Limb (tissue), 2 donors: ENCODE measurements around the gene MBNL2.

Experiments used
- DNase-seq, 2 donors: peaks; one replicate each; pipeline ENCODE4 v3.0.0-alpha.2; 2016; ENCODE audit errors: extremely low spot score in 2 of 2

Gene MBNL2

DNA sequence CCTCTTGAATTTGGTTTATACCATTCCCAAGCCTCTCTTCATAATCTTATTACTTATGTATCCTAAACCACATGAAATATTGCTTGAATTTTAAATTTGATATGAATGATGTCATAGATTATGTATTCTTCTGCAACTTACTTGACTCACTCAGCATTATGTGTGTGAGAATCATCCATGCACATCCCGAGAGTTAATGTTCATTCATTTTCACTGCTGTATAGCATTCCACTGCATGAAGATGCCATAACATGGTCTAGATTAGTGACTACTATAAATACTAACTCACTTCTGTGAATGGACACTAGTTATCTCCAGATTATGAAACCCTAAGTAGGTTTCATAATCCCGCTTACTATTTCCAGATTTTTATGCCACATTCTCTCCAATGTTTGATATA is 186.8 kb downstream of the MBNL2 start:
- no peak for DNase-seq

DNA sequence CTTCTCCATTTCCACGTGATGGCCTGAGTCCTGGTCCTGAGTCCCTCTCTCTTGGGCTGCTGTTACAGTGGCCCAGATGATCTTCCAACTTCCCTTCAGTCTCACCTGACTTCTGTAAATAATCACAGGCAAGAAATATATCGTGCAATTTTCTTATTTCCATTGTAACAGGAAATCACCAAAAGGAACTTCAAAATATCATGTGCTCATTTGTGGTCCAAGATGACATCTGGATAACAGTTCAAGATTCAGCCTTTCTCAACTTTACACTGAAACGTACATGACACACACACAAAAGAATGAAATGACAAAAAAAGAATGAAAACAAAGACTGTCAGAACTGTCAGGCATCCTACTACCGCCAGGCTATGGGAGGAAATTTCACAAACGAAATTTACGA is 189.9 kb downstream of the MBNL2 start:
- DNase-seq, result no peak

DNA sequence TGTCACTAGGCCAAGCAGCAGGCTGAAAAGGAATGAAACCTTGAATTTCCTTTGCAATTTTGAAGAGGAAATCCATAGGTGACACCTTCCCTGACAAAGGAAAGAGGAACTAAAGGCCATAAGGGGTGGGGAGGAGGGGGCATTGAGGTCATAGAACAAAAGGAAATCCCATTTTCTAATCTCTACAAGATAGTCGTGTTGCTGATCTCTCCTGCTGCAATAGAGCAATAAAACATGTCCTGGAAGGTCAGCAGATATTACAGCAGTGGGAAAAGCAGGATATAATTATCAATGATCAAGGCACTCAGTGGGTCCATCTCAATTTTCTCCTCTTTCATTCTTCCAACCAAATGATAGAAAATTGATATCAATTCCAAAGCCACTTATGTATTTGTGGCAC is 191.6 kb downstream of the MBNL2 start:
- DNase-seq, result no peak

DNA sequence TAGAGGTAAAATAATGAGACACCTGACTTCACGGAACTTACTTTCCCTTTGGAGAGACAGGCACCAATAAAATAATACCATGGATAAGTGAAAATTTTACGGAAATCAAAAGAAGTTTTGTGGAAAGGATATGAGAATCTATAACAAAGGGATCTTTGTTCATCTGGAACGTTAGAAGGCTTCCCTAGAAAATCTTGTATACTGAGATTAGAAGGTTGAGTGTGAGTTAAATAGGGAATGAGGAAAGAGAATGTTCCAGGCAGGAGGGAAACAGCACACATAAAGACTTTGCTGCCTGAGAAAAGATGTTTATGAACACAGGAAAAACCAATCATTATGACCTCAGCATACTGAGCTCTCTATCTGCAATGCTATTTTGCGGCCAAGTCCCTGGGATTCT is 192.3 kb downstream of the MBNL2 start:
- DNase-seq, result no peak

DNA sequence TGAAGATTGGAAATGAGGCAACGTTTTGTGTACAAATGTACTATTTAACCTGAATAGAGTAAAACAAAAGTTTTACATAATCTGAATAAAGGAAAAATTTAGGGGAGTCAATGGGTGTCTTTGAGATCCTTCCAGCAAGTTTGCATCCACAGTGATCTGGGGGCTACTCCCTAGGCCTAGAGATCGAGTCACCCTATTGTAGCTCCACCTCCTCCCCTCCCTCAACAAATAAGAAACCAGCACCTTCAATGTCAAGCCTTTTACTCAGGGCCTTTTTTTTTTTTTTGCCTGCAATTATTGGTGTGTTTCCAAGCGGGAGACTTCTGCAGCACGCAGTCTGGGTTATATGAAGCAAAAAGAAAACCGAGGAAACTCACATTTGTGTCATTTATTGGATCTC is 195.6 kb downstream of the MBNL2 start:
- DNase-seq, result no peak

DNA sequence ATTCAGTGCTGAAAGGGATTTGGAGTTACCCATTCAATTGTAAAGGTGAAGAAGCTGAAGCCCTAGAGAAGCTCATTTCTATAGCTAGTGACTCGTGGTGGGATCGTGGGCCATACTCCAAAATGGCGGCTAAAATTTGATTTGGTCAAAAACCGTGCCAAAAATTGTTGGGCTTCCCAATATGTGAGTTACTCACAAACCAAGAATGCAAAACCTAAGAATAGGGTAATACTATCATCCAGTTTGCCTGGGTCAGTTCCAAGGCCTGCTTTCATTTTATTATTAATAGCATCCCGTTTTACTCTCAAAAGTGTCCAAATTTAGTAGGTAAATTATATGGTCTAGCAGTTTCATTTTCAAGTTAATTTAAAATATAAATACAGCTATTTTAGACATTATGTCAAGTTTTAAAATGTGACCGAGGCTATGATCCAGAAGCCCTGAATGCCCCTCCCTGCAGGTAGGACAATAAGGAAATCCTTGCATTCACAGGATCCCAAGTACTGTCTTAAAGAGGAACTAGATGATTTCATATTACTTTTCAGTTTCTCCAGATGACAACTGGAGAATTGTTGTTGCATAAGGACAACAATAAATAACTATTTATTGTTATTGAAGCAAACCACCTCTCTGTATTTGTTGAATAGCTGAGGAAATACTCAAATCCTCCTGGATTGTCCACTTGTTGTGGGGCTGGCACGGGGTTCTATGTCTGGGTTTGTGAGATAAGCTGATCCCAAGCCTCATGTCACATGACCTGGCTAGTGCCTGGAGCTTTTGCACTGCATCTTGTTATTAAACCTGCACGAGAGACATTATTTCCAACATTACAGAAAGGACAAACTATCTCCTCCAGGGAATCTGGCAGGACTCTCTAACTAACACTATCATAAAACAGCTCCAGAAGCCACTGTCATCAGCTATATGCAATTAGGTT is 200.3 kb downstream of the MBNL2 start:
- DNase-seq, result no peak

DNA sequence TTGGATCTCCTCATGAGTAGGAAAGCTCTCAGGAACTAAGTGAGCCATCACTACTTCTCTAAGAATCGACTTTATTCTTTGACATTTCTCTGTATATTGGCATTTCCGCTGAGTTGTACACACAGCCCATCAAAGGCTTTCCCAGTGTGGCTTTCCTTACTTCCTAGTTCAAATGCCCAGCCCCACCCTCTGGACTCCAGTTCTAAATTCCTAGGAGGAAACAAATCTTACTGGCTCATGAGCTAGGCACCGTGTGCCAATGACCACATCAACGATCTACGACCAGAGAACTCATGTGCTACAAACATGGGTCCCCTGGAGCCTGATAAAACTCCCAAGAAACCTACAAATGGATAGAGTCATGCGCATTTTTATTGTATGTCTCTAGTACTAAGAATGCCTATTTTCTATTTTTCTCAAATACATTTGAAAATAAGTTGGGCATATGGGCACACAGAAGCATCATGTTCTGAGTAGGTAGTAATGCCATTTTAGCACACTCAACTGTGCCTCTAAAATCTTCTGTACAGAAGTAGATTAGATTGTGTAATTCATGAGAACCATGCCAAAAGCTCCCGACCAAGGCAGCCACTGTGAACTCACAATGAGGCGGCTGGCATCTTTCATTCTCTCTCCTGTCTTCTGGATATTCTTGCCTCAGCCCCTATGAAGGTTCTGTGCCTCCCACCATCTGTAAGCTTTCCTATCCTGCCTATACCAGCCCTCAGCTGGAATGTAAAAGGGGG is 201.3 kb downstream of the MBNL2 start:
- DNase-seq, result no peak

DNA sequence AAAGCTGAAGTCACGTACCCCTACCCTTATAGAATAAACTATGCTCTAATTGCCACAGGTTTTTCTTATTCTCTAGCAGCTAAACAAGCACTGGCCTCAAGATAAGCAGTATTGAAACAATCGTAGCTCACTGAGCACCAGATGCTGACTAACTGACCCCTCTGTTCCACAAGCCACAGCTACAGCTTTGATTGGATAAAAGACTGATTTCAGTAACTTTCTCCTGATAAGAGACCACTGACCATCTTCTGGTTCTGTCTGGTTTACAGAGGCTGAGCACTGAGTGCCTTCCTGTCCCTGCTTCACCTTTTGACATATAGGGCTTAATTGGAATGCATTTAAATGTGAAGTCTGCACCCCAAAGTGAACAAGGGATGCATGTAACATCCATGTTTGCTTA is 203.5 kb downstream of the MBNL2 start:
- DNase-seq, result no peak

DNA sequence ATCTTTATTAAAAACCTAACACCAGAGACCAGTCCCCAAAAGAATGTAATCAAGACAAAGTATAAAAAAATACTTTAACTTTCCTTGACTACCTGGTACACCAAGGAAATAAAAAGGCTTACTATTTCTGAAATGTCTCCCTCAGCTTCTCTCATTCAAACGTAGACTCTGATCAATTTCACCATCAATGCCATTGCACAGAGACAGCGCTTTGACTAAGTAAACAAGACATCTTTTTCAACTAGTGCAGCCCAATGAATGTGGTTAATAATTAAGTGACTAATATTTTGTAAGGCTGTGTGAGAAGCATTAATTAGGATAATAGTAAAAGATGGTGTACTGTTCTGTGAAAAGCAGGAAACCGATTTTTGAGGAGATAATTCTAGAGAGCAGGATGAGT is 204.6 kb downstream of the MBNL2 start:
- DNase-seq, result no peak

DNA sequence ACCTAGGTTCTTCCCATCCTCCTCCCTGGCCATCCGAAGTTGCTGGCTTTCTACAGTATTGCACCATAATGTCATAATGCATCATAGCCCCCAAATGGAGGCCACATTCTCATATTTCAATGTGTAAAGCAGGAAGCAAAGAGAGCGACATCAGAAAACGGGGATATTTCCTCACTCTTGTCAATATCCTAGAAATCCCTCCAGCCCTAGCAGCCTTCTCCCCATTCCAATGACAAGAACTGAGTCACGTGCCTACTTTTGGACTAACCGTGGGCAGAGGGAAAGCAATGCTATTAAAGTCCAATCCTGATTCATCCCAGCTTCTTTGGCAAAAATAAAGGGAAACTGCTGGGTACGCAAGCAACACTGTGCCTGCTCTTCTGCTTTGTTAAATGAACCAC is 207.5 kb downstream of the MBNL2 start:
- DNase-seq, result no peak

DNA sequence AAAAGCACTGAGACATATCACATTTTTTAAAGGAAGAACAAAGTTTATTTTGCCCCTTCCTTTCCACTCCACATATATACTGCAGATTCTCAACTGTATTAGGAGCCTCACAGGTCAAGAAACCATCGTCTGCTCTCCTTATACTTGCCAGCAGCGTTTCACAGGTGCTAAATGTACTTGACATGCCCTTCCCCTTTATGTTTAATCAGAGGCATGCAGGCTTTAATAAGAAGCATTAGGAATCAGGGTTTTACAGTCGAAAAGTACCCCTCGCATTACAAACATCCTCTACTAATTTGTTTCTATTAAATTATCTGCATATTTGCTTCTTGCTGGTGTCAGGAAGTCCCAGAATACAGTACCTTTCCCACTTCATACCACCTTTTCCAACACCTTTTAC is 208.2 kb downstream of the MBNL2 start:
- no peak for DNase-seq

DNA sequence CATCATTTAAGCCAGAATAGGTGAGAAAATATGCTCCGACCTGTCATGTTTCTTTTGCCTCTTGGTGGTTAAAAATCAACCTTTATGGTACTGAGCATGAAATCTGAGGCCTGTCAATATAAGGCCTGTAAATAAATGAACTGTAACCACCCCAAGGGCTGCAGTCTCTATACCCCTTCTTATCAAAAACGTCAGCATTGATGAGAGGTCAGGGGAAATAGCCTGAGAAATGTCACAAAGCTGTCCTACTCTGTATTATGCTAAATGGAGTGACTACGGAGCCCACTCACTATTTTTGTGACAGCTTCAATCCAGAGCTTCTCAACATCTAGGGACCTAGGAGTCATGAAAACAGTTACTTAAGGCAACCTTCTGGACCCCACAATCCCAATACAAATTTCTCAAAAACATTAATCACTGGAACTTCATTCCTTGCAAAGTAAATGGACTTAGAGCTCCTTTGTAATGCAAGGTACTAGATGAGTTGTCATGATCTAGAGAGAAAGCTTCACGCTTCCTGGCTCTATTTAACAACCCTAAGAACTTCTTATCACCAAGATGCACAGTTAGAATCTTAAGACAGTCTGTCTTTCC is 209.1 kb downstream of the MBNL2 start:
- DNase-seq, result no peak

DNA sequence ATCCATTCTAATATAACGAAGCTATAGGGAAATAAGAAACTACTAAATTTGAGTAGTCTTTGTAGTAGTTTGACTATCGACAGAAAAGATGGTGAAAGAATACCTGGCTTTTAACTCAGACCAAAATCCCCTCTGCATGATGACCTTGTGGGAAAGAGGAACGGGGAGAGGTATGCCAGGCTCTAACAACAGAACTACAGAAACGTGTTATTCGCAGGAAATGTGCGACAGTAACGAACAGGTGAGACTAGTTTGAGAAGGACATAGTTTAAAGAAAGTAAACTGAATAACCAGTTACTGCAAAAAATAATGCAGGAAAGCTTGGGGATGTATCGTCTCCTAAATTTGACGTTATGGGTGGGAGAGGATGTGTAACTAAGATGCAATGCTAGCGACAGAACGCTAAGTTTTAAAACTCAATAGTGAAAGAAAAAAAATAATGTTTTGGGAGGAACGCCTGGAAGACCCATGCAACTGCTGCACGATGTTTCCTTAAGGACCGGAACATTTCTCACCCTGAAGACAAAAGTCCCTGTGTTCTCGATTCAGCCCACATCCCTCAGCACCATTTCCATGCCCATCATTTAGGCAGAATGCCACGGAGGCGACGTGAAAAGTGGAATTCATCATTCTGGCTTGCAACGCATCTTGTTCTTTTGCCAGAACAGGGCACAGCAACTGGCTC is 210.2 kb downstream of the MBNL2 start:
- no peak for DNase-seq

DNA sequence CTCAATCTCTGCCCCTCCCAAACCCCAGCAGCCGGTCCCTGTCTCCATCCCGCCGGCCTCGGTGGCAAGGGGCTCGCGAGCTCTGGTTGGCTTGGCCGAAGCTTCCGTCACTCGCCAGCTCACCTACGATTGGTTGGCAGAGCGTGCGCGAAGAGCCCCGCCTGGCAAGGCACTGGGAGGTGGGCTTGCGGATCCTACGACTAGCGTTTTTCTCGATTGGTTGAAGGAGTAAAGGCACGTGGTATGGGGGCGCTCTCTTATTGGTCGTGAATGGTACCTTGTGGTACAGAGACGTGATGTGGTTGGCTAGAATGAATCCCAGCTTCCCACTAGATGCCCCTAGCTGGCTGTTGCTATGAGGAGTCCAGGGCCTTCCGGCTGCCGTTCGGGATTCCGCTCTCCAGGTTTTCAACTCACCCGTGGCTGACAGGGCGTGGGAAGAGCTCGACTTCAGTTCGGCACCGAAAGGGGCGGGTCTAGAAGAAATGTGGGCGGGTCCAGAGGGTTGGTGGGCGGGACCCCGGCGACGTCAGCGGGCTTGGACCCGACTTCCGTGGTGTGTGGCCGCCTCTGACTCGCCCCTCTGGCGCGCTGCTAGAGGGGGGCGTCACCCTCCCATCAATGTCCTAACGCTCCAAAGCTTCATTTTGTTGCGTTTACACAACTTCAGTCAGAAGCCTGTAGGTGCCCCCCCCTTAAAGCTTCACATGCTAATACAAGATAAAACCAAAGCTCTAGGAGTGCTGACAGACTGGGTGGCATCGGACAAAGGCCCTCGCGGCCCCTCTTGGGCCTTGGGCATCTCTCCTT is 211.0 kb downstream of the MBNL2 start:
- DNase-seq, result peak; percentile 100

DNA sequence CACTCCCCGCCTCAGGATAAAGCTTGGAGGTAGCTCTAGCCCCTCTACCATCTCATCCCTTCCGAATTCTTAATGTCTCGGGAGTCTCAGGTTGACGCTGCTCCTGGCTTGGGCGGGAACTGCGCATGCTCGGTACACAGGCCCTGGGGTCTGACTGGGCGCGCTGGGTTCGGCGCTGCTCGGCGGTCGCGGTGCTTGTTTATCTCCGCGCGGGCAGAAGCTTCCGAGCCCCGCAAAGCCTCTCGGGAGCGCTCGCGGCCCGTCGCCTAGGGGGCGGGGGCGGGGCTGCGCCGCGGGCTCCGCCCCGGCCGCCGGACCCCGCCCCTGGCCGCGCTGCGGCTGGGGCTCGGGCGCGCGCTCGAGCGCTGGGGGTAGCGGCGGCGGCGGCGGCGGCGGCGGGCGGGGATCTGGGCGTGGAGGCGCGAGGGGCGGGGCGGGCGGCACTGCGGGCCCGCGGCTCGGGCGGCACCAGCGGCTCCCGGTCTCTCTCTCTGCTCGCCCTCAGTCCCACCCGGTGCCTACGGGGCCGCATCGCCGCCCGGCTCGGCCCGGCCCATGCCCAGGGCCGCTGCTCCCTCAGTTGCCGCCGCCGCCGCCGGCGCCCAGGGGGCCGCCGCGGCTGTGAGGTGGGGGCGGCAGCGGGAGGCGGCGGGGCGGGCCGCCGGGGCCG is 211.7 kb downstream of the MBNL2 start, which contains the start of gene RAP2A:
RAP2A (plus strand) TSS at position 443 of the 670 bp plus-strand sequence. CDS start 302 bp downstream, outside the sequence.
- peak; percentile 92 to 93 for DNase-seq

DNA sequence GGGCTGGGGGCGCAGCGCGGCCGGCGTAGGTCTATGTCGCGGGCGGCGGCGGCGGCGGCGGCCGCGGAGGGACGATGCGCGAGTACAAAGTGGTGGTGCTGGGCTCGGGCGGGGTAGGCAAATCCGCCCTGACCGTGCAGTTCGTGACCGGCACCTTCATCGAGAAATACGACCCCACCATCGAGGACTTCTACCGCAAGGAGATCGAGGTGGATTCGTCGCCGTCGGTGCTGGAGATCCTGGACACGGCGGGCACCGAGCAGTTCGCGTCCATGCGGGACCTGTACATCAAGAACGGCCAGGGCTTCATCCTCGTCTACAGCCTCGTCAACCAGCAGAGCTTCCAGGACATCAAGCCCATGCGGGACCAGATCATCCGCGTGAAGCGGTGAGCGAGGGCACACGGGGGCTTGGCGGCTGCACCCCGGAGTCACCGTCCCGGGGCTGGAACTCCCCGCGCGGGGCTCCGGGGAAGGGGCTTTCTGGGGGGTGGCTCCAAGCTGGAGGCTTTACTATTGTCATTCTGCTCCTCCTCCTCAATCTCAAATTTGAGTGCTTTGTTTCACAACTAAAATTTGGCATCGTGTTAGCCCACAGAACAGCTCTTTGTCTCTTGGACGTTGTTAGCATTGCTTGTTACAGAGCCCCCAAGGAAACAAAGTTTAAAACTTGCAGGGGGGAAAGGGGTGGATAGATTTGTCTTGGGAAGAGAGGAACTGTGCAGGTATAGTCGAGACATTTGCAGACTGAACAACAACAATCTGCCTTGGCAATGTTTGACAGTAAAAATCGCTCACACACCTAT is 212.5 kb downstream of the MBNL2 start:
- peak in 1 of 2 donors; percentile 40 for DNase-seq

DNA sequence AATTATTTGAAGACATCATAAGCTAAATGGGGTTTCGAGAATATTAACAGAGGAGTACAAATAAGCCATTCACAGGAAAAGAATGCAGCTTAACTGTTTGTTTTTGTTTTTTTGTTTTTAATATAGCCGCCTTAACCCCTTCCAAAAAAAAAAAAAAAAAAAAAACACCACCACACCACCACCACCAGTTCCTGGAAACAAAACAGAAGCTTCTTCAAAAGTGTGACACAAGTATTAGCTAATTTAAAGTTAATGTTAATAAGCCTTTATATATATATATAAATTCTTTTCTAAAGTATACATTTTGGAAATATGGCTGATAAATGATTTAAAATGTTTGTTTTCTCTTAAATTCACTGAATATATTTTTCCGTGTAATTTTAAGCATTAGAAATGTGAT is 213.2 kb downstream of the MBNL2 start:
- DNase-seq, result no peak

DNA sequence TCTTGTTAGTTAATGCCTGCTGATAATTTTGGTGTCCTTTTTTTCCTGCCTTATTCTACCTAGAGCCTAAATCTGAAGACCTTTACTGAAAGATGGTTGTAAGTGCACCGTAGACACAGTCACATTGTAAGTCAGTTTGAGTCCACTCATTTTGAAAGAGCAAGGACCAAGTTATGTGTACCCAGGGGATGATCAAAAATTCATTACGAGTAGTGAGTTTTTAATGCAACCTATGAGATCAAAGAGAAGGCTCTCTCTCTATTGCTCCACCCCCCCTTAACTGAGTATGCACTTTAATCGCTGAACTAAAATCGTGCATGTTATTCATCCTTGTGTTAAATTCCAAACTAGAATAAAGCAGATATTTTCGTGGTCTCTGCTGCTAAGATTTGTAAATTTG is 213.7 kb downstream of the MBNL2 start:
- DNase-seq, result no peak

DNA sequence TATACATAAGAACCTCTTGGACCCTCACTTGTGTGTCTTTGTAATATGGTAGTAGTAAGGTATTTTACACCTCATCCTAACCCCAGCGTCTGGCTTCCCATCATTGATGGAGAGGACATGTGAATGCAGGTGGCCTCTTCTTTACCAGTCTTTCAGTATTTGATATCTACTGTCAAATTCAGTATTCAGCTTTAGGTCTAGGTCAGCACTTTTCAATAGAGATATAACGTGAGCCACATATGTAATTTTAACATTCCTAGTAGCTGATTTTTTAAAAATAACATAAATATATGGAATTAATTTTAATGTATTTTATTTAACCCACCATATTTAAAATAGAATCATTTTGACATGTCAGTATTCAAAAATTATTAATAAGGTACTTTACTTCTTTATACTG is 214.7 kb downstream of the MBNL2 start:
- no peak for DNase-seq
